GM12878 (cell line): Measurements from ENCODE around the gene CCDC136.

ENCODE experiments used
- EP300 ChIP-seq, 2 experiments: fragments of 150-350 bp in 1 of 2; IDR thresholded peaks; 2 replicates each; pipeline ENCODE4 v1.6.1; 2011 to 2012; ENCODE audit warnings: low read depth in 2 of 2, low read length in 2 of 2, borderline replicate concordance in 1 of 2, improper control_type of control experiment in 1 of 2, inconsistent platforms in 1 of 2; ENCODE audit not compliant: control insufficient read depth in 1 of 2
- MXI1 ChIP-seq: fragments of 150-350 bp; IDR thresholded peaks from 2 replicates; pipeline ENCODE4 v1.6.1; 2011; ENCODE audit warnings: low read depth, mild to moderate bottlenecking, inconsistent platforms, low read length, improper control_type of control experiment
- MYC ChIP-seq: IDR thresholded peaks from 2 replicates; pipeline ENCODE4 v1.6.1; 2011; ENCODE audit warnings: mild to moderate bottlenecking, low read length, moderate library complexity, inconsistent platforms; ENCODE audit not compliant: insufficient read depth, insufficient replicate concordance, insufficient read length, severe bottlenecking
- POLR2AphosphoS5 ChIP-seq: IDR thresholded peaks from 2 replicates; pipeline ENCODE4 v1.6.1; 2011; ENCODE audit warnings: mild to moderate bottlenecking, low read length, inconsistent platforms
- RELA ChIP-seq: fragments of 450-650 bp; IDR thresholded peaks from 2 replicates; pipeline ENCODE4 v1.8.0; 2014; ENCODE audit warnings: borderline replicate concordance; ENCODE audit not compliant: partially characterized antibody
- SIN3A ChIP-seq: IDR thresholded peaks from 2 replicates; pipeline ENCODE4 v1.6.1; 2012; ENCODE audit warnings: low read depth, low read length, improper control_type of control experiment
- TCF7 ChIP-seq: IDR thresholded peaks from 2 replicates; pipeline ENCODE4 v1.6.1; 2014; ENCODE audit warnings: antibody characterized with exemption, borderline replicate concordance
- TF ChIP-seq, protein P1 (sequence below), 3 experiments: IDR thresholded peaks in 2 of 3; conservative IDR thresholded peaks in 1 of 3; 2 replicates each; pipeline ENCODE4 v1.5.1; 2011; ENCODE audit warnings: low read depth in 3 of 3, low read length in 3 of 3, mild to moderate bottlenecking in 3 of 3, control low read depth in 2 of 3, moderate library complexity in 2 of 3, inconsistent platforms in 1 of 3, mixed read lengths in 1 of 3; ENCODE audit not compliant: control insufficient read depth in 2 of 3, insufficient read depth in 1 of 3; ENCODE audit errors: extremely low read depth in 1 of 3
- TF ChIP-seq, protein P2 (sequence below): fragments of 450-650 bp; IDR thresholded peaks from 2 replicates; pipeline ENCODE4 v1.6.1; 2016; ENCODE audit warnings: mild to moderate bottlenecking
- TF ChIP-seq, protein P3 (sequence below): IDR thresholded peaks from 2 replicates; pipeline ENCODE4 v1.6.1; 2012; ENCODE audit warnings: mild to moderate bottlenecking, low read depth, low read length

DNA sequence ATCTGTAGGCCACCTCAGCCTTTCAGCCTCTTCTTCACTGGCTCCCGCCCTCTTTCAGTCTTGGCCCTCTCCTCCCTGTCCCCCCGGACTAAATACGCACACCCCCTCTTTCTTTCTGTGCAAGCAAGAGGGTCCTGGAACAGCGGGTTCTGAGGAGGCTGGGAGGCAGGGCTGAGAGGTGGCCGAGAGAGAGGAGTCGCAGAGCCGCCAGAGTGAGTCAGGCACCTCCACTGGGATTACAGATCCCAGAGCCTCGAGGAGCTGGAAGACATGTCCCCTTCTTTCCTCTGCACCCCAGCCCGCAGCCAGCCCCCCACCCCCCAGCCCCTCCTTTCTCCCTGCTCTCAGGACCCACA, 182 bp downstream of the CCDC136 start:
- TF ChIP-seq, protein P1, sequence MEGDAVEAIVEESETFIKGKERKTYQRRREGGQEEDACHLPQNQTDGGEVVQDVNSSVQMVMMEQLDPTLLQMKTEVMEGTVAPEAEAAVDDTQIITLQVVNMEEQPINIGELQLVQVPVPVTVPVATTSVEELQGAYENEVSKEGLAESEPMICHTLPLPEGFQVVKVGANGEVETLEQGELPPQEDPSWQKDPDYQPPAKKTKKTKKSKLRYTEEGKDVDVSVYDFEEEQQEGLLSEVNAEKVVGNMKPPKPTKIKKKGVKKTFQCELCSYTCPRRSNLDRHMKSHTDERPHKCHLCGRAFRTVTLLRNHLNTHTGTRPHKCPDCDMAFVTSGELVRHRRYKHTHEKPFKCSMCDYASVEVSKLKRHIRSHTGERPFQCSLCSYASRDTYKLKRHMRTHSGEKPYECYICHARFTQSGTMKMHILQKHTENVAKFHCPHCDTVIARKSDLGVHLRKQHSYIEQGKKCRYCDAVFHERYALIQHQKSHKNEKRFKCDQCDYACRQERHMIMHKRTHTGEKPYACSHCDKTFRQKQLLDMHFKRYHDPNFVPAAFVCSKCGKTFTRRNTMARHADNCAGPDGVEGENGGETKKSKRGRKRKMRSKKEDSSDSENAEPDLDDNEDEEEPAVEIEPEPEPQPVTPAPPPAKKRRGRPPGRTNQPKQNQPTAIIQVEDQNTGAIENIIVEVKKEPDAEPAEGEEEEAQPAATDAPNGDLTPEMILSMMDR (IDR thresholded peaks at IDR 0.05 in 2 of 3, conservative IDR thresholded peaks at IDR 0.05 in 1 of 3; ENCODE audit: control insufficient read depth in 2 of 3, extremely low read depth in 1 of 3, insufficient read depth in 1 of 3, low read depth in 3 of 3, low read length in 3 of 3), result no peak
- TF ChIP-seq RELA, result no peak
- TF ChIP-seq MYC, result no peak
- TF ChIP-seq MXI1, result no peak
- TF ChIP-seq TCF7, result no peak
- no peak for TF ChIP-seq SIN3A
- TF ChIP-seq, protein P2, sequence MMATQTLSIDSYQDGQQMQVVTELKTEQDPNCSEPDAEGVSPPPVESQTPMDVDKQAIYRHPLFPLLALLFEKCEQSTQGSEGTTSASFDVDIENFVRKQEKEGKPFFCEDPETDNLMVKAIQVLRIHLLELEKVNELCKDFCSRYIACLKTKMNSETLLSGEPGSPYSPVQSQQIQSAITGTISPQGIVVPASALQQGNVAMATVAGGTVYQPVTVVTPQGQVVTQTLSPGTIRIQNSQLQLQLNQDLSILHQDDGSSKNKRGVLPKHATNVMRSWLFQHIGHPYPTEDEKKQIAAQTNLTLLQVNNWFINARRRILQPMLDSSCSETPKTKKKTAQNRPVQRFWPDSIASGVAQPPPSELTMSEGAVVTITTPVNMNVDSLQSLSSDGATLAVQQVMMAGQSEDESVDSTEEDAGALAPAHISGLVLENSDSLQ, result no peak
- TF ChIP-seq POLR2AphosphoS5, result no peak
- TF ChIP-seq EP300 (IDR thresholded peaks at IDR 0.05; ENCODE audit: borderline replicate concordance in 1 of 2, control insufficient read depth in 1 of 2, low read depth in 2 of 2, low read length in 2 of 2), result no peak
- TF ChIP-seq, protein P3, sequence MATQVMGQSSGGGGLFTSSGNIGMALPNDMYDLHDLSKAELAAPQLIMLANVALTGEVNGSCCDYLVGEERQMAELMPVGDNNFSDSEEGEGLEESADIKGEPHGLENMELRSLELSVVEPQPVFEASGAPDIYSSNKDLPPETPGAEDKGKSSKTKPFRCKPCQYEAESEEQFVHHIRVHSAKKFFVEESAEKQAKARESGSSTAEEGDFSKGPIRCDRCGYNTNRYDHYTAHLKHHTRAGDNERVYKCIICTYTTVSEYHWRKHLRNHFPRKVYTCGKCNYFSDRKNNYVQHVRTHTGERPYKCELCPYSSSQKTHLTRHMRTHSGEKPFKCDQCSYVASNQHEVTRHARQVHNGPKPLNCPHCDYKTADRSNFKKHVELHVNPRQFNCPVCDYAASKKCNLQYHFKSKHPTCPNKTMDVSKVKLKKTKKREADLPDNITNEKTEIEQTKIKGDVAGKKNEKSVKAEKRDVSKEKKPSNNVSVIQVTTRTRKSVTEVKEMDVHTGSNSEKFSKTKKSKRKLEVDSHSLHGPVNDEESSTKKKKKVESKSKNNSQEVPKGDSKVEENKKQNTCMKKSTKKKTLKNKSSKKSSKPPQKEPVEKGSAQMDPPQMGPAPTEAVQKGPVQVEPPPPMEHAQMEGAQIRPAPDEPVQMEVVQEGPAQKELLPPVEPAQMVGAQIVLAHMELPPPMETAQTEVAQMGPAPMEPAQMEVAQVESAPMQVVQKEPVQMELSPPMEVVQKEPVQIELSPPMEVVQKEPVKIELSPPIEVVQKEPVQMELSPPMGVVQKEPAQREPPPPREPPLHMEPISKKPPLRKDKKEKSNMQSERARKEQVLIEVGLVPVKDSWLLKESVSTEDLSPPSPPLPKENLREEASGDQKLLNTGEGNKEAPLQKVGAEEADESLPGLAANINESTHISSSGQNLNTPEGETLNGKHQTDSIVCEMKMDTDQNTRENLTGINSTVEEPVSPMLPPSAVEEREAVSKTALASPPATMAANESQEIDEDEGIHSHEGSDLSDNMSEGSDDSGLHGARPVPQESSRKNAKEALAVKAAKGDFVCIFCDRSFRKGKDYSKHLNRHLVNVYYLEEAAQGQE, result no peak
